H1 (cell line): ENCODE results near the gene RAB40B. TPM values are rescaled to one million over a fixed set of nuclear protein-coding genes. Genes with fewer than 3 reads are reported as not detected.

ENCODE experiments used
- BRCA1 ChIP-seq: IDR thresholded peaks from 2 replicates; pipeline ENCODE4 v1.6.1; 2012; ENCODE audit warnings: low read depth, low read length, improper control_type of control experiment
- EP300 ChIP-seq, 2 experiments: IDR thresholded peaks; 1 replicate in 1 of 2; 2 replicates in 1 of 2; pipeline ENCODE4 v1.6.1; 2011 to 2012; ENCODE audit warnings: low read depth in 2 of 2, low read length in 2 of 2, mild to moderate bottlenecking in 2 of 2, borderline replicate concordance in 1 of 2, inconsistent platforms in 1 of 2, moderate library complexity in 1 of 2
- GTF2F1 ChIP-seq: IDR thresholded peaks from 2 replicates; pipeline ENCODE4 v1.6.1; 2012; ENCODE audit warnings: low read depth, low read length, improper control_type of control experiment, borderline replicate concordance
- JUN ChIP-seq: IDR thresholded peaks from 2 replicates; pipeline ENCODE4 v1.6.1; 2011; ENCODE audit warnings: low read depth, mild to moderate bottlenecking, improper control_type of control experiment, low read length
- SIN3A ChIP-seq, 2 experiments: IDR thresholded peaks in 1 of 2; conservative IDR thresholded peaks in 1 of 2; 2 replicates each; pipeline ENCODE4 v1.6.1; 2011 to 2012; ENCODE audit warnings: low read length in 2 of 2, improper control_type of control experiment in 1 of 2, low read depth in 1 of 2, mild to moderate bottlenecking in 1 of 2
- polyA plus RNA-seq, 7 experiments: library from polyadenylated mRNA; depleted of rRNA in 3 of 7; stranded (reverse) in 5 of 7; unstranded in 2 of 7; fragments of >200 nt in 5 of 7; fragments of 200-250 nt in 2 of 7; gene quantifications; 1 replicate in 5 of 7; 2 replicates in 1 of 7; 4 replicates in 1 of 7; pipeline versions ENCODE4 v1.2.1 to v1.2.3, GENCODE V29; 2011 to 2013; ENCODE audit warnings: missing spikeins in 2 of 7, mixed read lengths in 2 of 7
- total RNA-seq: library from RNA; stranded (reverse); fragmentation: NEBNext Ultra II Directional; extraction: Animal tissue kit (Norgen Biotek cat#: 25700); gene quantifications from 2 replicates; pipeline ENCODE4 v1.2.1, GENCODE V29; 2021

RAB40B gene
- total and polyA plus RNA-seq, 2 of the 8 experiments (the other 6 are each of a cell fraction or from before 2014, with no cell fraction given), result 3.1 to 4.6 TPM

- TF ChIP-seq EP300 (IDR thresholded peaks at IDR 0.05; ENCODE audit: borderline replicate concordance in 1 of 2, low read depth in 2 of 2, low read length in 2 of 2) (no peak), BRCA1 (no peak), JUN (no peak), SIN3A (conservative IDR thresholded peaks at IDR 0.05 in 1 of 2, IDR thresholded peaks at IDR 0.05 in 1 of 2; ENCODE audit: low read depth in 1 of 2, low read length in 2 of 2) (no peak), GTF2F1 (no peak)
Measured at GRCh38 chr17:82661717-82662683, 36.5 kb downstream of the RAB40B start (continued).
